NCI-H1436 treated with DMSO at 0.1 percent for 48 hours (cell line): ENCODE measurements around the gene DISP3.

Source experiments
- DNase-seq: peaks from one replicate; lab custom pipeline; 2025; lab: John Stamatoyannopoulos, UW

DISP3 gene

GRCh38 chr1:11529330-11529729 is 50.4 kb downstream of the DISP3 start:
- no peak for DNase-seq

GRCh38 chr1:11529763-11530730 is 51.1 kb downstream of the DISP3 start:
- no peak for DNase-seq

GRCh38 chr1:11530731-11531311 is 51.9 kb downstream of the DISP3 start:
- DNase-seq, result no peak

- no peak for DNase-seq
Measured at GRCh38 chr1:11531314-11531870, 52.4 kb downstream of the DISP3 start.

- DNase-seq, result no peak
Measured at GRCh38 chr1:11531943-11532342, 53.0 kb downstream of the DISP3 start.

- no peak for DNase-seq
Measured at GRCh38 chr1:11533790-11534787, 55.1 kb downstream of the DISP3 start.

GRCh38 chr1:11534846-11535245 is 55.9 kb downstream of the DISP3 start:
- no peak for DNase-seq

GRCh38 chr1:11535316-11535715 is 56.4 kb downstream of the DISP3 start:
- DNase-seq, result no peak

GRCh38 chr1:11535761-11536572 is 57.0 kb downstream of the DISP3 start:
- DNase-seq, result no peak

- no peak for DNase-seq
Measured at GRCh38 chr1:11536573-11537379, 57.8 kb downstream of the DISP3 start.

- DNase-seq, result no peak
Measured at GRCh38 chr1:11537380-11537764, 58.4 kb downstream of the DISP3 start.

- no peak for DNase-seq
Measured at GRCh38 chr1:11537854-11538591, 59.1 kb downstream of the DISP3 start.

GRCh38 chr1:11538886-11539285 is 59.9 kb downstream of the DISP3 start:
- no peak for DNase-seq

- DNase-seq, result no peak
Measured at GRCh38 chr1:11539850-11540772, 61.2 kb downstream of the DISP3 start.

- no peak for DNase-seq
Measured at GRCh38 chr1:11540773-11541160, 61.8 kb downstream of the DISP3 start.

GRCh38 chr1:11541236-11541635 is 62.3 kb downstream of the DISP3 start:
- no peak for DNase-seq

GRCh38 chr1:11541956-11542355 is 63.0 kb downstream of the DISP3 start:
- no peak for DNase-seq

GRCh38 chr1:11543392-11543791 is 64.4 kb downstream of the DISP3 start:
- no peak for DNase-seq
